MM.1S (cell line): ENCODE measurements around the gene CNTFR.

ENCODE experiments used
- CTCF ChIP-seq: fragments of 300-600 bp; sonication (generic); IDR thresholded peaks from 2 replicates; pipeline ENCODE4 v1.5.1; 2016; ENCODE audit warnings: antibody characterized with exemption, low read length, mixed read lengths
- EZH2 ChIP-seq: fragments of 300-600 bp; sonication (generic); optimal IDR thresholded peaks from 2 replicates; pipeline ENCODE3; 2017; ENCODE audit warnings: low read depth, mild to moderate bottlenecking, antibody characterized with exemption, low read length, mixed read lengths
- EZH2phosphoT487 ChIP-seq: fragments of 300-600 bp; sonication (generic); IDR thresholded peaks from 2 replicates; pipeline ENCODE4 v1.6.1; 2018; ENCODE audit warnings: antibody characterized with exemption, low read length

GRCh38 chr9:34506623-34507022 is 82.9 kb downstream of the CNTFR start:
- no peak for TF ChIP-seq EZH2phosphoT487
- TF ChIP-seq CTCF, result no peak
- TF ChIP-seq EZH2, result no peak
